ENCODE measurements around the gene KRTAP4-1. TPM values are rescaled to one million over a fixed set of nuclear protein-coding genes. Genes with fewer than 3 reads are reported as not detected.

Gene KRTAP4-1
- total RNA-seq, 4 donors from 2014 or later = not detected

DNA sequence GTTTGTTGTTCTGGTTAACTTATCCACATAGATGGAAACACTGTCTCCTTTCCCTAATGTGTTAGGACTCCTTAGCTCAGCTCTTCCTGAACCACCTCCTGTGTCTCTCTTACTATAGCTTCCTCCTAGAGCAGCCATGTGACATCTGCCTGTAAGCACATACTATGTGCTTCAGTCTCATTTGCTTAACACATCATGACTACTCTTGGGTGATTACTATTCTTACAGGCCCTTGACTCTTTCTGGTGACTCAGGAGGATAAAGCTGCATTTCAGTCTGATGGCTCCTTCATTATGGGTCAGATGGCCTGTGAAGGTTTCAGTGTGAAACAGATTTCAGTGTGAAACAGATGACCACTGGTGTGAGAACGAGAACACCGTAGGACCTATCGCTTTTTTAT lies 6.4 kb downstream of the KRTAP4-1 start:
- Histone ChIP-seq H3K27me3 (peaks cover 0 to 7% (median 0%) of the 10 kb centered on the region in 4 donors), H3K9me3 (no peaks in the 10 kb centered on the region), H3K4me1 (no peaks in the 10 kb centered on the region), H3K36me3 (no peaks in the 10 kb centered on the region), H3K27ac (no peak overlapping the region), H3K4me3 (no peak overlapping the region)
- no peak for TF ChIP-seq POLR2A (IDR thresholded peaks at IDR 0.05)
- TF ChIP-seq, protein P1, sequence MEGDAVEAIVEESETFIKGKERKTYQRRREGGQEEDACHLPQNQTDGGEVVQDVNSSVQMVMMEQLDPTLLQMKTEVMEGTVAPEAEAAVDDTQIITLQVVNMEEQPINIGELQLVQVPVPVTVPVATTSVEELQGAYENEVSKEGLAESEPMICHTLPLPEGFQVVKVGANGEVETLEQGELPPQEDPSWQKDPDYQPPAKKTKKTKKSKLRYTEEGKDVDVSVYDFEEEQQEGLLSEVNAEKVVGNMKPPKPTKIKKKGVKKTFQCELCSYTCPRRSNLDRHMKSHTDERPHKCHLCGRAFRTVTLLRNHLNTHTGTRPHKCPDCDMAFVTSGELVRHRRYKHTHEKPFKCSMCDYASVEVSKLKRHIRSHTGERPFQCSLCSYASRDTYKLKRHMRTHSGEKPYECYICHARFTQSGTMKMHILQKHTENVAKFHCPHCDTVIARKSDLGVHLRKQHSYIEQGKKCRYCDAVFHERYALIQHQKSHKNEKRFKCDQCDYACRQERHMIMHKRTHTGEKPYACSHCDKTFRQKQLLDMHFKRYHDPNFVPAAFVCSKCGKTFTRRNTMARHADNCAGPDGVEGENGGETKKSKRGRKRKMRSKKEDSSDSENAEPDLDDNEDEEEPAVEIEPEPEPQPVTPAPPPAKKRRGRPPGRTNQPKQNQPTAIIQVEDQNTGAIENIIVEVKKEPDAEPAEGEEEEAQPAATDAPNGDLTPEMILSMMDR (IDR thresholded peaks at IDR 0.05) = no peak
- 88 to 100% methylated on average over 3 of the region's 3 CpGs for WGBS, 2 donors
- no peak for DNase-seq
- intact Hi-C loops (cut with DNase I) = no loop called here

DNA sequence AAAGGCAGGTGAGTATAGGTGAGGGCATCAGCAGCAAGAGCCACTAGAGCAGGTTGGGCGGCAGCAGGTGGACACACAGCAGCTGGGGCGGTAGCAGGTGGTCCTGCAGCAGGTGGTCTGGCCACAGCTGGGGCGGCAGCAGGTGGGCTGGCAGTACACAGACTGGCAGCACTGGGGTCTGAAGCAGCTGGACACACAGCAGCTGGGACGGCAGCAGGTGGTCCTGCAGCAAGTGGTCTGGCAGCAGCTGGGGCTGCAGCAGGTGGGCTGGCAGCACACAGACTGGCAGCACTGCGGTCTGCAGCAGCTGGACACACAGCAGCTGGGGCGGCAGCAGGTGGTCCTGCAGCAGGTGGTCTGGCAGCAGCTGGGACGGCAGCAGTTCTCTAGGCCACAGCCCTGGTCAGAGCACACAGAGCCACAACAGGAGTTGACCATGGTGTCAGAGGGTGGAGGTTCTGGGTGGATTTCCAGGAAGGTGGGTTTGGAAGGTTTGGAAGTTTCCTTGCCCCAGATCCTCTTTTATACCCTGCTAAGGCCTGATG lies 6.9 kb downstream of the KRTAP4-1 start, which contains the start of gene KRTAP4-2:
Gene KRTAP4-2 (minus strand): TSS at position 495 of the 545 bp plus-strand sequence. CDS start 57 bp downstream, at position 438.
- WGBS, 2 donors = 91 to 100% methylated on average over 2 to 5 of the region's 7 CpGs

DNA sequence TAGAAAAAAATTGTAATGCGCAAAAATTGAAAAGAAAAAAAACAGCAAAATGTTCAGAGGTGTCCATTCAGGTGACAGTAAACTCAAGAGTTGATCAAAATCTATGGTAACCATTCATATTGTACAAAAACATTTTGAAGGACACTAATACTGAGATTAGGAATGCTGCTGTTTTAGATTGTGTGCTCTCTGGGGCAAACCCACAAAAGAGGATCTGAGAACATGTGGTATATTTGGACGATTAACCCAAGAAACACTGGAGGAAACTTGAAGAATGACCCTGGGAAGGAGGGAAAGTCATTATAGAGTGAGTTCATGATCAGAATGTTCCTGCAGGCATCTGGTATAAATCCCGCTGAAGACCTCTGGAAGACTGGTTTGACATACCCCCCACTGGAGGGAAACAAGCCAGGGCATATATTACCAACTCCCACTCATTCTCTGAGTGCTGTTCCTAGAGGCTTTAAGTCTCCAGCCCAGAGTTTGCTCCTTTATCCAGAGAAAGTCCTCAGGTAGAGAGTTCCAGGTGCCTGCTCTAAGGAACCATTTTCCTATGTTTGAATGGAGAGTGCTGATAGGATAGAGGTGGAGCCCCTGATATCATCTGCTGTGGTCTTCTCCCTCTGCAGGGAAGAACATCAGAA lies 7.8 kb downstream of the KRTAP4-1 start:
- 81 to 86% methylated on average over 3 of the region's 3 CpGs for WGBS, 2 donors
- no peak for DNase-seq
- Histone ChIP-seq H3K27ac (no peak overlapping the region), H3K9me3 (no peaks in the 10 kb centered on the region), H3K27me3 (peaks cover 0 to 7% (median 0%) of the 10 kb centered on the region in 4 donors), H3K4me3 (no peak overlapping the region), H3K36me3 (no peaks in the 10 kb centered on the region), H3K4me1 (no peaks in the 10 kb centered on the region)
- no peak for TF ChIP-seq POLR2A (IDR thresholded peaks at IDR 0.05)
- TF ChIP-seq, protein P1 (IDR thresholded peaks at IDR 0.05) = no peak
- intact Hi-C loops (cut with DNase I) = no loop called here

More for the DNA sequence above, 6.9 kb downstream of the KRTAP4-1 start, which contains the start of gene KRTAP4-2:
- Histone ChIP-seq H3K9me3 (no peaks in the 10 kb centered on the region), H3K27me3 (peaks cover 0 to 7% (median 0%) of the 10 kb centered on the region in 4 donors), H3K27ac (no peak within 1 kb of the TSS), H3K36me3 (no peaks in the 10 kb centered on the region), H3K4me3 (no peak within 1 kb of the TSS), H3K4me1 (no peaks in the 10 kb centered on the region)
- no peak for DNase-seq
- intact Hi-C loops (cut with DNase I) = no loop called here
- TF ChIP-seq, protein P1 (IDR thresholded peaks at IDR 0.05) = no peak
- TF ChIP-seq POLR2A (IDR thresholded peaks at IDR 0.05) = no peak

DNA sequence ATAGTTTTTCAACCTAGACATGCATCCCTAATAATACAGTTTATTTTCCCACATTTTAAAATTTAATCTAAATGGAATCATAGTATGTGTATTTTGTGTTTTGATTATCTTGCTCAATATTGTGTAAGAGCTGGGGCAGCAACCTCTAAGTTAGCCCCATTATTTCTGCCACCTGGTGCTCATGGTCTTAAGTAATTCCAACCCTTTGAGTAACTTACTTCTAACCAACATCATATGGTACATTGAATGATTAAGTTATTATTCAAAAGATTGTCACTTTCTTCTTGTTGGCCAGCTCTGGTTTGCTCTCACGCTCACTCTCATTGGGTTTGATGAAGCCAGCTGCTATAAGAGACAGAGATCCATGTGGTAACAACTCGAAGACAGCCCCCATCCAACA lies 12.8 kb downstream of the KRTAP4-1 start:
- intact Hi-C loops (cut with DNase I) = no loop called here
- Histone ChIP-seq H3K27ac (no peak overlapping the region), H3K4me3 (no peak overlapping the region), H3K9me3 (no peaks in the 10 kb centered on the region), H3K27me3 (peaks cover 0 to 7% (median 0%) of the 10 kb centered on the region in 4 donors), H3K36me3 (no peaks in the 10 kb centered on the region), H3K4me1 (no peaks in the 10 kb centered on the region)
- TF ChIP-seq, protein P1 (IDR thresholded peaks at IDR 0.05) = no peak
- no peak for TF ChIP-seq POLR2A (IDR thresholded peaks at IDR 0.05)
- 69 to 73% methylated on average over 2 of the region's 2 CpGs for WGBS, 2 donors
- no peak for DNase-seq

DNA sequence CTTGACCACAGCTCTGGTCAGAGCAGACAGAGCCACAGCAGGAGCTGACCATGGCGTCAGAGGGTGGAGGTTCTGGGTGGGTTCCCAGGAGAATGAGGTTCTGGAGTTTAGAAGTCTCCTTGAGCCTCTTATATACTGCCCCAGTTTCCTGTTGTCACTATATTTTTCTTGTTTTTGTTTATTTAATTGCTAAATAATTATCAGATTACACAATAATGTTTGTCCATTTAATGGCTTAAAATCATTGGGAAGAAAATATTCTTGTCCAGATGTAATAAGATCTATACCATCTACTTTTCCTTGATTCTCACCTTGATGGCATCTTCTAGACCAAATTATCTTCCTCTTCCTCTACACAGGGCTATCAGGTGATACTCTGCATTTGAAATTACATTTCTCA lies 16.6 kb downstream of the KRTAP4-1 start, which contains the start of gene KRTAP4-3:
Gene KRTAP4-3 (minus strand): TSS at position 101 of the 400 bp plus-strand sequence. CDS start 49 bp downstream, at position 52.
- H3K27ac ChIP-seq = no peak within 1 kb of the TSS
- intact Hi-C loops (cut with DNase I) = no loop called here
- no peak within 1 kb of the TSS for H3K4me3 ChIP-seq
- H3K9me3 ChIP-seq = no peaks in the 10 kb centered on the region
- no peaks in the 10 kb centered on the region for H3K36me3 ChIP-seq
- no peaks in the 10 kb centered on the region for H3K4me1 ChIP-seq
- peaks cover 0 to 3% (median 0%) of the 10 kb centered on the region in 4 donors for H3K27me3 ChIP-seq
- DNase-seq = no peak
- 75 to 86% methylated on average over 1 of the region's 1 CpG for WGBS, 2 donors
- TF ChIP-seq POLR2A (IDR thresholded peaks at IDR 0.05) = no peak
- TF ChIP-seq, protein P1 (IDR thresholded peaks at IDR 0.05) = no peak

Data from esophagus squamous epithelium (tissue), 5 donors.